K562 (cell line): ENCODE data around the gene SVIL. TPM values are rescaled to one million over a fixed set of nuclear protein-coding genes. Genes with fewer than 3 reads are reported as not detected.

Experiments used
- ARID4B ChIP-seq: sonication (generic); formaldehyde crosslinking; IDR thresholded peaks from 2 replicates; pipeline ENCODE4 v1.8.0; 2022; ENCODE audit warnings: mild to moderate bottlenecking, missing genetic modification reagents
- CREB5 ChIP-seq: fragments of 250-450 bp; sonication (Bioruptor Pico); IDR thresholded peaks from 2 replicates; pipeline ENCODE4 v1.5.0; 2020; ENCODE audit warnings: mild to moderate bottlenecking
- FOXJ3 ChIP-seq: sonication (generic); formaldehyde crosslinking; IDR thresholded peaks from 2 replicates; pipeline ENCODE4 v1.4.0; 2020; ENCODE audit warnings: mild to moderate bottlenecking, missing genetic modification reagents
- ZNF696 ChIP-seq: fragments of 250-450 bp; sonication (Bioruptor Pico); conservative IDR thresholded peaks from 2 replicates; pipeline ENCODE4 v1.4.0; 2020; ENCODE audit warnings: mild to moderate bottlenecking, moderate library complexity
- polyA plus RNA-seq, 8 experiments: library from polyadenylated mRNA; depleted of rRNA in 4 of 8; stranded (reverse) in 5 of 8; unstranded in 3 of 8; fragments of >200 nt; fragmentation: Nextera tagmentation in 2 of 8; fragmentation: Illumina TruSeq in 1 of 8; extraction: Ambion mirVana in 2 of 8; extraction: Trizol in 1 of 8; gene quantifications; 2 replicates each; pipeline versions ENCODE4 v1.2.1 to v1.2.3, GENCODE V29; 2011 to 2014; ENCODE audit warnings: inconsistent platforms in 1 of 8, missing spikeins in 1 of 8
- total RNA-seq, 7 experiments: library from RNA; depleted of rRNA in 6 of 7; stranded (reverse); fragments of >200 nt in 6 of 7; fragmentation: Illumina TruSeq in 2 of 7; extraction: Trizol in 2 of 7; gene quantifications; 2 replicates each; pipeline versions ENCODE4 v1.2.1 to v1.2.3, GENCODE V29; 2011 to 2021; ENCODE audit warnings: low replicate concordance in 1 of 7

Gene SVIL
- total and polyA plus RNA-seq, 9 of the 15 experiments (the other 6 are each of a cell fraction or from before 2014, with no cell fraction given) = under 0.01 to 0.18 (median 0.05) TPM; not detected in 3

- TF ChIP-seq FOXJ3 (CRISPR knock-in tag) (no peak), CREB5 (CRISPR knock-in tag) (no peak), ARID4B (no peak), ZNF696 (CRISPR knock-in tag) (no peak)
- TF ChIP-seq, all 486 proteins: peak for 0
These were observed 155.5 kb downstream of the SVIL start (continued) for GRCh38 chr10:29479081-29479925.
